ENCODE results near the gene PITPNB.

PITPNB gene

GRCh38 chr22:27853424-27853823 lies 65.6 kb downstream of the PITPNB start:
- DNase-seq = no peak

- no peak for DNase-seq
Measured at GRCh38 chr22:27851974-27852746, 66.9 kb downstream of the PITPNB start.

DNA sequence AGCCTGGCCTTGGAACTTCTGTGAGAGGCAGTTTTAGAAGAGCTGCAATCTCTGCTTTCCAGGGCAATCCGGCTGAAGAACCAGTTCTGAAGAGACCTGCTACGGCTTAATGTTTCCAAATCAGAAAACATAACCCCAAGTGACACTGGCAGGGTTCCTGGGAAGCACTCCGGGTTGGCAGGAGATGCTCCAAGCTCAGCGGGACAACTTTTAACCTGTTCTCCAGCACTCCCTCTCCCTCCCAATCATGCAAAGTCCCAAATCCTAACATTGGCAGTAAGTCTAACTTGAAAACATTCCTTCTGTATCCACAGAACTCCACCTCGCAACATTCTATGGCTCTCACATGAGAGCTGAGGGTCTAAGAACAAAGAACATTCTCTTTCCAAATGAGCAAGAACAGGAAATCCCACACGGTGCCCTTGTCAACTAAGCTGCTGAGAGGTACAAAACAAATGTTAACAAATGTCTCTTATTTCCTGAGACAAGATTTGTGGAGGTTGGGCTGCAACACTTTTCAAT lies 69.0 kb downstream of the PITPNB start:
- DNase-seq = no peak

GRCh38 chr22:27848005-27848404 lies 71.1 kb downstream of the PITPNB start:
- no peak for DNase-seq

GRCh38 chr22:27846910-27847309 lies 72.1 kb downstream of the PITPNB start:
- no peak for DNase-seq

DNA sequence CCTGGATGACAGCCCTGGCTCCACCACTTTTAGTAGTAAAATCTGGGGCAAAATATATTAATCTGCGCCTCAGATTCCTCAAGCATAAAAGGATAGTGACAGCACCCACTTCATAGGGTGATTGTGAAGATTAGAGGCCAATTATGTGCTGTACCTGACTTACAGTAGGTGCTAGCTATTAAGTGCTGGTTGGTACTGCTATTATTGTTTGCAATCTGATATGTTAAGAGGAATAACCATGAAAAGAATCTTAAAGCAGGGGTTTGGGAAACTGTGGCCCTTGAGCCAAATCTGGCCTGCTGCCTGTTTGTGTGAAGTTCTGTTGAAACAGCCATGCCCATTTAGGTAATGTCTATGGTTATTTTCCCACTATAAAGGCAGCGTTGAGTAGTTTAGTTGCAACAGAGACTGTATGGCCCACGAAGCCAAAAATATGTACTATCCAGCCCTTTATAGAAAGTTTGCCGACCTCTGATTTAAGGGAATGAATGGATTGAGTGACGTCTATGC lies 72.8 kb downstream of the PITPNB start:
- no peak for DNase-seq

DNA sequence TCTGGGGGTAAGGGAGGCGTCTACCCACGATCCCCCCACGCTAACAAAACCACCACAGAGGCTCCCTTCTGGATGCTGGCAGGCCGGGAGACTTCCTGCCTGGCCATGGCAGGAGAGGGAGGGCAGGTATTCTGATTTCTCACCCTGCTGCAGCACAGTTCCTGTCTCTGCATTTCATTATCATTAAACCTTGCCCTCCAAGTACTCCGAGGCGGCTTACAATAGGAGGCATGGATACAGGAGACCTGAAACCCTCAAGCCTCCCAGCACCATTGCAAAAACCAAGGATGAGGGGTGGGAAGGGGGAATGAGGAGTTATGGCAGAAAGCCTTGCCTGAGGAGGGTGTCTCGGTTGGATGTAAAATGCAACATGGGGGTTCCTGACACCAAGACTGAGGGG lies 73.4 kb downstream of the PITPNB start:
- DNase-seq = no peak

DNA sequence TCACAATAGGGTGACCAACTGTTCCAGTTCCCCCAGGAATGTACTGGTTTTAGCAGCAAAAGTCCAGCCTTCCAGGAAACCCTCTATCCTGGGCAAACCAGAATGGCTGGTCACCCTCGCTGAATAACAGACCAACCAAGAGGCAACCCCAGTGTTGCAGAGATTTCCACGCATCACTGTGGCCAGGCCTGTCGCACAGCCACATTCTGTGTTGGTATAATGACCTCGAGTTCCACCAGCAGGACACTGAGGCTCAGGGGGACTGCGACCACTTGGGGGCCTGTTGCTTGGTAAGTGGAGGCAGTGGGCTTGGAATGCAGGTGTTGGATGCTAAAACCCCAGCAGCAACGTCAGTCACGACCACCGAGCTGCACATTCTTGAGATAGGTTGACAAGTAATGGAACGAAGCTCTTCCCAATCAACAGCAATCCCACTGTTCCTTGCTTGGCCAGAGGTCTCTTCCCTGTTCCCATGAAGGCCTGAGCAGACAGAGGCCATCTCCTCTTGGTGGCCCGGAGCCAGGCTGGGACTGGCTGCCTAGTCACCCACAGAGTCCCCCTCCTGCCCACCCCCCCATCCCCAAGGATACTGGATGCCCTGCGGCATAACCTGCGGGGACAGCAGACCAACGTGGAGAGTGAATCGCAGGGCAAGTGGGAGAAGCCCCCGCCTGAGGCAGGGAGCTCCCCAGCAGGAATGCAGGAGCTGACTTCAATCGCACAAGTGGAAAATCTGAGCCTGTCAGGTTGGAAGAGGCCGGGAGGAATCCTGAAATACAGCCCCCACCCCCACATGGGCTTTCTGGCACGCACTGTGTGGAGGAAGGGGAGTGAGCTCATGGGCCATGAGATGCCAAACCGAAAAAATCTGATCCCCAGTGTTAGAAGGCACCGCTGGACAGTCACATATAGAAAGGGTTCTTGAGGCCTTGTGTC lies 74.1 kb downstream of the PITPNB start:
- DNase-seq = no peak

DNA sequence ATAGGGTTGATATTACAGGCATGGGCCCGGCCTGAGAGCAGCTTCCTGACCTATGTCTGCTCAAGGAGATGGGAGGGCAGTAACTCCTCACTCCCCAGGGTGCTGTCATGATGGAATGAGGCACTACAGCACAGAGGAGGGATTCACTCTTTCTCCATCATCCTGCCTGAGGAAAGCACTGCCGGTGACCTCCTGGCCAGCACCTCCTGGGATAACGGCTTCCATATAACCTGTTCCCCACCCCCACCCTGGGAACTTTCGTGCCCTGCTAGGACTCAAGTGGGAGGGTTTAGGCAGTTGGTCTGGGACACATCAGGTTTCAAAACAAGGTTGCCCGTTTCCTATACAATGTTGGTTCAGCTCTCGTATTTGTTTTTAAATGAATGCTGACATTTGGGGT lies 74.8 kb downstream of the PITPNB start:
- no peak for DNase-seq

DNA sequence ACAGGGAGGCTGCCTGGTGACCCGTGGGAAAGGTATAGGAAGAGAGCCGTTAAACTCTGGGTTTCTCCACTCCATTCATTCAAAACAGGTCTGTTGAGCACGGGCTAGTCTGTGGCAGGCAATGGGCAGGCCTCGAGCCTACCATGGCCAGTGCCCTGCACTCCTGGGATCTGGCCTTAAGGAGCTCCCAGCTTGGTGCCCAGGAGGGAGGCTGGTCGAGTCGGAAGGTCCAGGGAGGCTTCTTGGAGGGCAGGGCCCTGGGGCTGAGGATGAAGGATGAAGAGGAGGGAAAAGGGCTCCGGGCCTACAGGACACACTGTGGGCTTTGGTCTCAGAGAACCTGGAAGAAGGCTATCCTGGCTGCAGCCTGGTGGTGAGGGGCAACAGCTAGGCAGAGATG lies 75.6 kb downstream of the PITPNB start:
- no peak for DNase-seq

DNA sequence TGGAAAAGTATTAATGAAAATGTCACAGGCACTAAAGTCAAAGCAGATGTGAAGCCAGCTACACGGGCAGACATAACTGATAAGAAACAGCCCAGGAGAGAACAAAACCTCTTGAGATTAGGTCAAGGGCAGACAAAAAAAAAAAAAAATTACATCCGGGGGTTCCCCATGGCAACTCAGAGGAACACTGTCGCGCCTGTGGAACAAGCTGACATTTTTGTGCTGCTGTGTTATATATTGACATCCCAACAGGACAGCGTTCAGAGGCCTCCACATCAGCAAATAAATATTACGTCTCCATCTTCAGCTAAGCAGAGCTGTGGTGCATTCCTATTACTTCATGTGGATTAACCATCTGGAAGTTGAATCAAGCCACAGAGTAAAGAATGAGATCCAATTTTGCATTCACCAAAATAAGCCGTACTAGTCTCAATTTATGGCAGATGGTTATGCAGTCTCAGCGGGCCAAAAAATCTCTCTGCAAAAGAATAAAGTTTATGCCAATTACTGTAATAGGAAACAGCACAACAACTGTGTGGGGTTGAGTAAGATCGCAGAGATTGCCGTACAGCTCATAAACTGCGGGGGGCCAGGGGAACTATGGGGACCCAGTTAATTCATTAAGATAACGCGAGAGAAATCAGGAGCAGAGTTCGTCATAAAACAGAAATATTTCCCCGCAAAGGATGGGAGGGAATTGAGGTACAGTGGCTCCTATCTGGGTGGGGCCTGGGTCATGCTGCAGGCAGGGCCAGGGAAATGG lies 76.2 kb downstream of the PITPNB start:
- no peak for DNase-seq

DNA sequence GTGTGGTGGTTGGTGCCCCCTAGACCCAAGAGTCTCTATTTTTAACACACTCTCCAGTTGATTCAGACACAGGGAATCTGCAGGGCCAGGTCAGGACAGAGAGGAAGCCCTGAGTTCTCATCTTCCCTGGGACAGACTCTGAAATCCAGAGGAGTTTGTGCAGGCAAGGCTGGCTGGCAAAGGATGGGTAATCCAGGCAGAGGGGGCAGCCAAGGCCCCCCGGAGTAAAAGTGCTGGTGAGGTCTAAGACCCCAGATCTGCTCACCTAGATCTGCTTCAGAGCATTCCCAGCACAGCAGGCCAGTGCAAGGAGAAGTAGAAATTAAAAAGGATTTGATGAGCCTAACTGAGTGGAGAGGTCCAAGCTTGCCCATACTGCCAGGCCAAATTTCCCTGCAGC lies 76.9 kb downstream of the PITPNB start:
- no peak for DNase-seq

- no peak for DNase-seq
Measured at GRCh38 chr22:27840436-27840835, 78.6 kb downstream of the PITPNB start.

DNA sequence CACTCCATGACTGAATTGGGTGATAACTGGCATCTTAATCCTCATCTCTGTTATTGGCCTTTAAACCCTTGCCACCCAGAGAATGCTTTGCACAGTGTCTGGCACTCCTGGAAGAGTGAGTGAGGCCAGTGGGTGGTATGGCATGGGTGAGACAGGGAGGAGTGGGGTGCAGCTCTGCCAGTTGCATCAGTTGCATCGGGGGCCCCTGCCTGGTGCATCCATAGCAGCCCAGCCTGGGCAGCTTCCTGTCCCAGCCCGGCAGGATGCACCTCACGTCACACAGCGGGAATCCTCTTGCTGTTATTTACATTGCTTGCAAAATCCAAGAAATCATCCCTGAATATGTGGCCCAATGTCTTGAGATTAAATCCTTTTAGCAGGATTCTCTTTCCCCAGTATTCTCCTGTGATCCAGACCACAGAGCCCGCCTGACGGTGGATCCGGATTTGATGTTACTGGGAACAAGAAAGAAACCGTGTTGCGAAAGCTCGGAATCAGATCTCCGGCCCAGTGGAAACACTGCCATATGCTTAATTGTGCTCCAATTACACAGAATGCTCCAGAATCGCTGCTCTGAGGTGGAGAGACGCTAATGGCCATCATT lies 79.9 kb downstream of the PITPNB start:
- DNase-seq = no peak

DNA sequence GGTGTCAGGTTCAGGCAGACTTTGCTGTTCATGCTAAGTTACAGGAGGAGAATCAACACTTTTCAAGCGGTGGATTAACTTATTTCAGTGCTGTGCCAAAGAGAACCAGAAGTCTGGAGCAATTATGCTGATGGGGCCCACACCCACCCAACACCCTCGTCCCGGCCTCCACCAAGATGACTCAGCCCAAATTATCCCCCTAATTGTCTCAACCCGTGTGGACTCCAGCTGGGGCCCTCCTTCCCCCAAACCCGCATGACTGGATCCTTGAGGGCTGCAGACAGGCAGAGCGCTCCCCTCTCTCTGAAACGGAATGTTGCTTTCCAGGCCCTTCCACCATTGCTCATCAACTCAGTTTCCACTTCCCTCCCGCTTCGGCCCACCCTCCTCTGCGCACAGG lies 82.9 kb downstream of the PITPNB start:
- no peak for DNase-seq

DNA sequence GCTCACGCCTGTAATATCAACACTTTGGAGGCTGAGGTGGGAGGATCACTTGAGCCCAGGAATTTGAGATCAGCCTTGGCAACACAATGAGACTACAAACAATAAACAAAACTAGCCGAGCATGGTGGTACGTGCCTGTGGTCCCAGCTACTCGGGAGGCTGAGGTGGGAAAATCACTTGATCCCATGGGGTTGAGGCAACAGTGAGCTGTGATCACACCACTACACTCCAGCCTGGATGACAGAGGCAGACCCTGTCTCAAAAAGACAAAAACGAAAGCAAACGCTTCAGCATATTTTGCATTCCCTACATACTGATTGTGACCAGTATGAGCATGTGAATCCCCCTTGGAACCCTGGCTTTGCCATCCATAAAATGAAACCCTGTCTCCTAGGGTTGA lies 83.6 kb downstream of the PITPNB start:
- DNase-seq = no peak

DNA sequence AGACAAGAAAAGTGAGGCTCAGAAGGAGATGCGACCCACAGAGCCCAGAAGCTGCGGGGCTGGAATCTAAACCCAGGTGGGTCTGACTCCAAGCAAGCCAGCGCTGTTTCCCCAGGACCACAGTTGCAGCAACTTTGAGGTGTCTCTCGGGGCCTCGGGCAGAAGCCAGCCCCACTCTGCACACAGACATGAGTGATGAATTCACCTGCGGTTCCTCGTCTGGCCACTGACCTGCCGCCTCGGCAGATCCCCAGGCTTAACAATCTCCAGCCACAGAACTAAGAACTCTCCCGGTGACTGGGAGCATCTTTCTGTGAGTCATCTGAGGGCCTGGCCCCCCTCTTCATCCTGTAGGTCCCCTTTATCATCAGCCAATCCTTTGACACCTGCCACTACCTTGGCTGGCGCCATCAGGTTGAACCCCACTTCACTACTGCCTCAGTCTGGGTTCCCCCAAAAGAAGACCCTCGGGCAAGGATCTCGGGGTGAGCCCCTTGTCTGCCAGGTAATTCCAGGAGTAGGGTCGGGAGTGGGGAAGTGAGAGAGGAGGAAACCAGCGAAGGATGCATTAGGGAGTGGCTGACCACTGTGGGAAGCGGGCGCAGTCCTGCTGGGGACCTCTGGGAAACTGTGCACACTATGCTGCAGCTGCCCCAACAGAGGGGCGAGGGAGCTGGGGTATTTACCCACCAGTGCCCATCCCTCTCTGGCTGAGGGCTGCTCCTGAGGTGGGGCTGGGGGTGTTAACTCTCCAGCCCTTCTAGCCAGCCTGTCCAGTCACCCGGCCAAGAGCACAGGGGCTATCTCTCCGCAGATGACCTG lies 84.5 kb downstream of the PITPNB start:
- no peak for DNase-seq

DNA sequence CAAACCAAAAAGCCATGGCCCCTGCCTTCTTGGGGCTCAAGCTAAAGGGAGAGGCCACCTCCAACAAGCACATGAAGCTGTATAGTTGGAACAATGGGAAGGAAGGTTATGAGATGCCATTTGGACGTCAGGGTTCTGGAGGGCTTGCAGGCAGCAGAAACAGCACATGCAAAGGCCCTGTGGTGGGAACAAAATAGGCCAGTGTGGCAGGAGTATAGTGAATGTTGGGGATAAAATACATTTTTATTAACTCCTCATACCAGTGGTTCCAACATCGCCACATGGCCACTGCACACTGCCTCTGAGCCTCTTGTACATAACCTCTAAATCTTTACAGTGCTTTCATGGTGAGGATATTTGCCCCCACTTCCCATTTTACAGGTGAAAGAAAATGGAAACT lies 85.3 kb downstream of the PITPNB start:
- no peak for DNase-seq

DNA sequence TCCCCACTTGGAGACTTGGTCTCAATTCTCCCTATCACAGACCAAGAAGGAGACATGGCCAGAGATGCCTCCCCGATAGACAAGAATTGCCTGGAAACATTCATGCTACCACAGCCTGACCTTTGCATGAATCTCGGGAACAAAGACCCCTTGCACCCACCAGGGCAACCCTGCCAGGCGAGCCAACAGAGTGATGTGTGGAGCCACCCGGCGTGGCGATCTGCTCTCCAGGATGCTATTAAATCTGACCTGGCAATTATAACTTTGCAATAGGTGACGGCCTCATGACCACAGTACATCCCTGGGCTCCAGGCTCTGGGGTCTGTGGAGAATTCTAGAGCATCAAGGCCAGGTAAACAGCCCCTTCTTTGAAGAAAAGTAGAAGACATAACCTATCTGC lies 86.5 kb downstream of the PITPNB start:
- no peak for DNase-seq

DNA sequence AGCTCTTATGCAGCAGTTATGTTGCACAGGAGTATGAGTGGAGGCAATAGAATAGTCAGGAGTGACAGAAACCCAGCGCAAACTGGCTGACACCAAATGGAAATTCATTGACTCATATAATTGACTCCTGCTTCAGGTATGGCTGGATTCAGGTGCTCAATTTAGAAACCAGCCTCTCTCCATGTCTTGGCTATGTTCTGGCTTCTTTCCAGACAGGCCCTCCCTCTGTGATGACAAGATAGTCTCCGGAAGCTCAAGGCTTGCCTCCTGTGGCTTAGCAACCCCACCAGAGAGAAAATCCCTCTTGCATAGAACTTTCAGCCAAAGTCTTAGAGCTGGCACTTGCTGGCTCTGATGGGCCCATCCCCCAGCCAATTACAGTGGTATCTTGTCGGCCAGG lies 89.4 kb downstream of the PITPNB start:
- DNase-seq = no peak

All from NCI-H526 (cell line).